ENCODE data around the gene ZBTB7C. TPM values are rescaled to one million over a fixed set of nuclear protein-coding genes. Genes with fewer than 3 reads are reported as not detected.

Gene ZBTB7C
- total and polyA plus RNA-seq, 4 donors: 0.19 to 1.1 (median 0.45) TPM

- no peak for DNase-seq (ENCODE audit: low spot score)
- 87% methylated on average over 10 of the region's 10 CpGs for WGBS
- no peaks in the 10 kb centered on the region for H3K9me3 ChIP-seq (ENCODE audit: control insufficient read depth in 4 of 4, low read length in 3 of 4)
- no peaks in the 10 kb centered on the region for H3K36me3 ChIP-seq (ENCODE audit: control insufficient read depth in 4 of 4, insufficient read depth in 3 of 4, low read depth in 1 of 4, low read length in 3 of 4)
- H3K4me3 ChIP-seq (ENCODE audit: low read depth in 1 of 3, low read length in 3 of 3): no peak overlapping the region
- H3K9ac ChIP-seq (ENCODE audit: low read depth in 1 of 2, low read length in 2 of 2): no peak overlapping the region
- no peak overlapping the region for H3K27ac ChIP-seq (ENCODE audit: low read depth in 1 of 2, low read length in 2 of 2)
- TF ChIP-seq MAX (IDR thresholded peaks at IDR 0.05): no peak
- no peak for TF ChIP-seq RXRA (IDR thresholded peaks at IDR 0.05)
- no peak for TF ChIP-seq FOXA1 (IDR thresholded peaks at IDR 0.05)
- no peak for TF ChIP-seq EGR1 (IDR thresholded peaks at IDR 0.05; ENCODE audit: low read depth in 2 of 2)
- H3K27me3 ChIP-seq (ENCODE audit: control insufficient read depth in 4 of 4, insufficient read depth in 4 of 4, low read length in 3 of 4): no peaks in the 10 kb centered on the region
- peaks cover 0 to 6% (median 0%) of the 10 kb centered on the region in 4 donors for H3K4me1 ChIP-seq (ENCODE audit: control insufficient read depth in 4 of 4, insufficient read depth in 4 of 4, low read length in 3 of 4)
These were observed 180.3 kb downstream of the ZBTB7C start for GRCh38 chr18:48228841-48229240.

GRCh38 chr18:48228301-48228715 lies 180.9 kb downstream of the ZBTB7C start:
- Histone ChIP-seq H3K36me3 (ENCODE audit: control insufficient read depth in 4 of 4, insufficient read depth in 3 of 4, low read depth in 1 of 4, low read length in 3 of 4) (no peaks in the 10 kb centered on the region), H3K4me1 (ENCODE audit: control insufficient read depth in 4 of 4, insufficient read depth in 4 of 4, low read length in 3 of 4) (peaks cover 0 to 6% (median 0%) of the 10 kb centered on the region in 4 donors), H3K4me3 (ENCODE audit: low read depth in 1 of 3, low read length in 3 of 3) (no peak overlapping the region), H3K27ac (ENCODE audit: low read depth in 1 of 2, low read length in 2 of 2) (no peak overlapping the region), H3K9me3 (ENCODE audit: control insufficient read depth in 4 of 4, low read length in 3 of 4) (no peaks in the 10 kb centered on the region), H3K27me3 (ENCODE audit: control insufficient read depth in 4 of 4, insufficient read depth in 4 of 4, low read length in 3 of 4) (no peaks in the 10 kb centered on the region), H3K9ac (ENCODE audit: low read depth in 1 of 2, low read length in 2 of 2) (no peak overlapping the region)
- DNase-seq (ENCODE audit: low spot score): no peak
- TF ChIP-seq ZBTB33 (IDR thresholded peaks at IDR 0.05) (no peak), RAD21 (IDR thresholded peaks at IDR 0.05) (peak in 1 of 2 donors; percentile 11)
- 60% methylated on average over 2 of the region's 2 CpGs for WGBS

- WGBS: 74% methylated on average over 6 of the region's 6 CpGs
- Histone ChIP-seq H3K9ac (ENCODE audit: low read depth in 1 of 2, low read length in 2 of 2) (no peak overlapping the region), H3K27ac (ENCODE audit: low read depth in 1 of 2, low read length in 2 of 2) (no peak overlapping the region), H3K4me3 (ENCODE audit: low read depth in 1 of 3, low read length in 3 of 3) (no peak overlapping the region), H3K4me1 (ENCODE audit: control insufficient read depth in 4 of 4, insufficient read depth in 4 of 4, low read length in 3 of 4) (peaks cover 0 to 6% (median 0%) of the 10 kb centered on the region in 4 donors), H3K27me3 (ENCODE audit: control insufficient read depth in 4 of 4, insufficient read depth in 4 of 4, low read length in 3 of 4) (no peaks in the 10 kb centered on the region), H3K9me3 (ENCODE audit: control insufficient read depth in 4 of 4, low read length in 3 of 4) (no peaks in the 10 kb centered on the region), H3K36me3 (ENCODE audit: control insufficient read depth in 4 of 4, insufficient read depth in 3 of 4, low read depth in 1 of 4, low read length in 3 of 4) (no peaks in the 10 kb centered on the region)
- TF ChIP-seq ATF3 (IDR thresholded peaks at IDR 0.05) (no peak), EGR1 (IDR thresholded peaks at IDR 0.05; ENCODE audit: low read depth in 2 of 2) (no peak), CTCF (IDR thresholded peaks at IDR 0.05; ENCODE audit: low read depth, low read length, missing input control) (no peak), SP1 (IDR thresholded peaks at IDR 0.05) (no peak), JUND (IDR thresholded peaks at IDR 0.05) (no peak), ZBTB33 (IDR thresholded peaks at IDR 0.05) (no peak), FOXA1 (IDR thresholded peaks at IDR 0.05) (no peak), RXRA (IDR thresholded peaks at IDR 0.05) (no peak), HNF4A (conservative IDR thresholded peaks at IDR 0.05) (no peak), MAX (IDR thresholded peaks at IDR 0.05) (no peak), NR2F2 (IDR thresholded peaks at IDR 0.05) (no peak), FOXA2 (IDR thresholded peaks at IDR 0.05) (no peak), YY1 (IDR thresholded peaks at IDR 0.05) (no peak), RAD21 (IDR thresholded peaks at IDR 0.05) (no peak), TAF1 (conservative IDR thresholded peaks at IDR 0.05) (no peak)
- DNase-seq (ENCODE audit: low spot score): no peak
These were observed 182.0 kb downstream of the ZBTB7C start for GRCh38 chr18:48227206-48227605.

Data from liver (tissue), 9 donors.